RWPE2 (cell line): Measurements from ENCODE around the gene REXO1.

Experiments used
- ATAC-seq: fragments of 200-7000 bp; cut with Tn5 transposase; 3 replicates; pipeline ENCODE4 v1.9.1; 2021; ENCODE audit warnings: low read depth
- DNase-seq: peaks from one replicate; pipeline ENCODE4 v3.0.0-alpha.2; 2020; ENCODE audit warnings: low spot score
- H3K27ac ChIP-seq: fragments of 450-650 bp; 2 replicates; pipeline ENCODE4 v1.5.1; 2017; ENCODE audit warnings: mild to moderate bottlenecking; ENCODE audit not compliant: poor library complexity, severe bottlenecking
- H3K27me3 ChIP-seq: fragments of 250-450 bp; sonication (Bioruptor Pico); 2 replicates; pipeline ENCODE4 v1.5.1; 2021; ENCODE audit warnings: mild to moderate bottlenecking, moderate library complexity; ENCODE audit not compliant: insufficient read depth, poor library complexity, severe bottlenecking
- H3K36me3 ChIP-seq: fragments of 250-450 bp; sonication (Bioruptor Pico); 2 replicates; pipeline ENCODE4 v1.5.1; 2020; ENCODE audit warnings: low read depth, mild to moderate bottlenecking, moderate library complexity
- H3K4me1 ChIP-seq: fragments of 250-450 bp; sonication (Bioruptor Pico); 2 replicates; pipeline ENCODE4 v1.5.1; 2021; ENCODE audit warnings: mild to moderate bottlenecking, moderate library complexity; ENCODE audit not compliant: insufficient read depth, poor library complexity, severe bottlenecking
- H3K4me3 ChIP-seq: fragments of 250-450 bp; sonication (Bioruptor Pico); 2 replicates; pipeline ENCODE4 v1.5.1; 2021; ENCODE audit warnings: mild to moderate bottlenecking, moderate library complexity; ENCODE audit not compliant: severe bottlenecking
- H3K9me3 ChIP-seq: fragments of 250-450 bp; sonication (Bioruptor Pico); 2 replicates; pipeline ENCODE4 v1.5.1; 2021; ENCODE audit warnings: mild to moderate bottlenecking, moderate library complexity; ENCODE audit not compliant: severe bottlenecking
- TF ChIP-seq, protein P1 (sequence below): fragments of 450-650 bp; IDR thresholded peaks from one replicate; pipeline ENCODE4 v1.5.1; 2017; ENCODE audit warnings: mild to moderate bottlenecking, moderate library complexity; ENCODE audit not compliant: poor library complexity, severe bottlenecking

The REXO1 gene

DNA sequence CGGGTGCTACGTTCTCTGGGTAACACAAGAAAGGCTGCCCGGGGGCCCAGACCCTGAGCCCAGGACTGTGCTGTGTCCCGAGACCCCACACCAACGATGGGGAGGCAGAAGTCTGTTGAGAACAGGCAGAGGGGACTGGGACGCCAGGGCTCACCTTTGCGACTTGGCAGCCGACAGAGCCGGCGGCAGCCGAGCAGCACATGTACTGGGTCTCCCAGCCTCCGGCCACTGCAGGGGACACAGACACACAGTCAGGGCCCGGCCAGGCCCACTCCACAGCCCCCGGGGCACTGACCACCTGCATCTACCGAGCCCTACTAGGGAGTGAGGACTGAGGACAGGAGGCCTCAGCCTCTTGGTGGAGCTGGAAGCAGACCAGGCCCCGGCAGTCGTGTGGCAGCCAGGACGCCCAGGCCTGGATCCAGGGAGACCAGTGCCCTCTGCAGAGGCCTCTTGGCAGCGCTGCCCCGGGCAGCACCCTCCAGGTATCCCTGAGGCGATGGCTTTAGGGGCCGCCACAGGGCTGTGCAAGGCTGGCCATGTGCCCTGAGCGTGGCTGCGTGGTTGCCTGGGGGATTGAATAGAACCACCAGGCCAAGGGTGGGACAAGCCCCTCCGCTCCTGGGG, 30.6 kb downstream of the REXO1 start:
- H3K27ac ChIP-seq: no peak overlapping the region
- H3K9me3 ChIP-seq: no peaks in the 10 kb centered on the region
- TF ChIP-seq, protein P1, sequence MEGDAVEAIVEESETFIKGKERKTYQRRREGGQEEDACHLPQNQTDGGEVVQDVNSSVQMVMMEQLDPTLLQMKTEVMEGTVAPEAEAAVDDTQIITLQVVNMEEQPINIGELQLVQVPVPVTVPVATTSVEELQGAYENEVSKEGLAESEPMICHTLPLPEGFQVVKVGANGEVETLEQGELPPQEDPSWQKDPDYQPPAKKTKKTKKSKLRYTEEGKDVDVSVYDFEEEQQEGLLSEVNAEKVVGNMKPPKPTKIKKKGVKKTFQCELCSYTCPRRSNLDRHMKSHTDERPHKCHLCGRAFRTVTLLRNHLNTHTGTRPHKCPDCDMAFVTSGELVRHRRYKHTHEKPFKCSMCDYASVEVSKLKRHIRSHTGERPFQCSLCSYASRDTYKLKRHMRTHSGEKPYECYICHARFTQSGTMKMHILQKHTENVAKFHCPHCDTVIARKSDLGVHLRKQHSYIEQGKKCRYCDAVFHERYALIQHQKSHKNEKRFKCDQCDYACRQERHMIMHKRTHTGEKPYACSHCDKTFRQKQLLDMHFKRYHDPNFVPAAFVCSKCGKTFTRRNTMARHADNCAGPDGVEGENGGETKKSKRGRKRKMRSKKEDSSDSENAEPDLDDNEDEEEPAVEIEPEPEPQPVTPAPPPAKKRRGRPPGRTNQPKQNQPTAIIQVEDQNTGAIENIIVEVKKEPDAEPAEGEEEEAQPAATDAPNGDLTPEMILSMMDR: no peak
- DNase-seq (no peak), ATAC-seq (no peak)
- H3K4me3 ChIP-seq: no peak overlapping the region
- H3K4me1 ChIP-seq: no peaks in the 10 kb centered on the region
- peaks cover 22% of the 10 kb centered on the region for H3K36me3 ChIP-seq
- no peaks in the 10 kb centered on the region for H3K27me3 ChIP-seq

DNA sequence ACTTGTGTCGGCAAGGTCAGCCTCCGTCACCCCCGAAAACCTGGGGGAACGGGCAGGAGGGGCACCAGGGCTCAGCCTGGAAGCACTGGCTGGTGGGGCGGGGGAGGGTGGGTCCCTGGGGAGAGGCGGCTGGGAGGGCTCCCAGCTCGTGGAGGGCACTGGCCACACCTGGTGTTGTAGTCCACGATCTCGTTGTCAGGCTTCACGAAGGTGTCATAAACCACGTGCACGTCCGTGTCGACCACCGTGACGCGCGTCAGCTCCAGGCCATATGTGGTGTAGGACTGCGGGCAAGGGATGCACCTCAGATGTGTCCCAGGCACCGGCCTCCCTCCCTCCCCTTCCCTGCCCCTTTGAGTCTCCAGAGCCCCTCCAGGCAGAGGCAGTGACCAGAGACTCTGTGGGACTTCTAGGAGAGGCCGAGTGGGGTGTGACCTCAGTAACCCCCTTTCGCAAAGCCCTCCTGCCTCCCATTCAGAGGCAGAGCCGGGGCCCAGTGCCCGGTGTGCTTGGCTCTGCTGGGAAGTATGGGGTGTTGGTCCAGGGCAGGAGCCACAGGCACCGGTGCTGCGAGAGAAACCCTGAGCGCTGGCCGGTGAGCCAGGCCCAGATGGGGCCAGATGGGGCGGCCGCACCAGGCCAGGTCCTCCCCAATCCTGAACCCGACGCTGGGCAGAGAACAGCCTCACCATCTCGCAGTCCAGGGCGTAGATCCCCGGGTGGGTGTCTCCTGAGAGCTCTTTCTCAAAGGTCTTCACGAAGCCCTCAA, 31.6 kb downstream of the REXO1 start:
- Histone ChIP-seq H3K9me3 (no peaks in the 10 kb centered on the region), H3K4me3 (no peak overlapping the region), H3K36me3 (peaks cover 20% of the 10 kb centered on the region), H3K4me1 (peaks cover 1% of the 10 kb centered on the region), H3K27me3 (no peaks in the 10 kb centered on the region), H3K27ac (no peak overlapping the region)
- TF ChIP-seq, protein P1: no peak
- ATAC-seq: no peak
- DNase-seq: no peak

DNA sequence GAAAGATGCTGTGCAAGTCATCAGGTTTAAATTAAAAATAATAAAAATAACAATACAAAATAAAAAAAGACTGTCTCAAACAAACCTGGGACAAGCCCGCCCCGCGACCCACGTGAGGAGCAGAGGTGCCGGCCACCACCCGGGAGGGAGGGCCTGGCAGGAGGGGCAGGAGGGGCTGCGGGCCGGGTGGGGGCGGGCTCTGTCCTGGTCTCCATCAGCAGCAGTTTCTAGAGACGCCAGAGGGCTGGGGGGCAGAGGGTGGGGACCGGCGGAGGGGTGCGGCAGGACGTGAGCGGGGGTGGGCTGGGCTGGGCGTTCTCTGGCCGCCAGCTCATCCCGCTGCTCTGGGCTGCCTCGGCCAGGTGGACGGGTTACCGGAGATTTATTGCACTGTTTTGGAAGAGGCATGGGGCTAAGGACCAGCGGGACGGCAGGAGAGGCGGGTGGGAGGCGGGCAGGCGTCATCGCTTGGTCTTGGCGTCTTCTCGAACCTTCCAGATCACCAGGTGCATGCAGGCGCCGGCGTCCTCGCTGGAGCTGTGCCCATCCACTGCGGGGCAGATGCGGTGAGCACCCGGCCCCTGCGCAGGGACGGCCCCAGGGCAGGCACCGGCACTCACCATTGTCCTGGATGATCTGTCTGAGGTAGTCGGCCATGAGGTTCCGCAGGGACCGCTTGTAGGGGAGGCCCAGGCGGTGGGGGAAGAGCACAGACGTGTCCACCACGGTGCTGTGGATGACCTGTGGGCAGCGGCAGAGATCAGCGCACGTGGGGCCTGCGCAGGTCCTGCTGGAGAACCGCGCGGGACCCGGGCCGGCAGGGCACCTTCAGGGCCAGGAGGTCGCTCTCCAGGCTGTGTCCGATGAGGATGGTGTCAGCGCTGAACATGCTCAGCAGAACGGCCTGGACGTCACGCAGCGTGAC, 32.4 kb downstream of the REXO1 start:
- Histone ChIP-seq H3K4me1 (peaks cover 5% of the 10 kb centered on the region), H3K27ac (no peak overlapping the region), H3K27me3 (no peaks in the 10 kb centered on the region), H3K4me3 (no peak overlapping the region), H3K9me3 (no peaks in the 10 kb centered on the region), H3K36me3 (peaks cover 20% of the 10 kb centered on the region)
- DNase-seq: no peak
- TF ChIP-seq, protein P1: no peak
- no peak for ATAC-seq

DNA sequence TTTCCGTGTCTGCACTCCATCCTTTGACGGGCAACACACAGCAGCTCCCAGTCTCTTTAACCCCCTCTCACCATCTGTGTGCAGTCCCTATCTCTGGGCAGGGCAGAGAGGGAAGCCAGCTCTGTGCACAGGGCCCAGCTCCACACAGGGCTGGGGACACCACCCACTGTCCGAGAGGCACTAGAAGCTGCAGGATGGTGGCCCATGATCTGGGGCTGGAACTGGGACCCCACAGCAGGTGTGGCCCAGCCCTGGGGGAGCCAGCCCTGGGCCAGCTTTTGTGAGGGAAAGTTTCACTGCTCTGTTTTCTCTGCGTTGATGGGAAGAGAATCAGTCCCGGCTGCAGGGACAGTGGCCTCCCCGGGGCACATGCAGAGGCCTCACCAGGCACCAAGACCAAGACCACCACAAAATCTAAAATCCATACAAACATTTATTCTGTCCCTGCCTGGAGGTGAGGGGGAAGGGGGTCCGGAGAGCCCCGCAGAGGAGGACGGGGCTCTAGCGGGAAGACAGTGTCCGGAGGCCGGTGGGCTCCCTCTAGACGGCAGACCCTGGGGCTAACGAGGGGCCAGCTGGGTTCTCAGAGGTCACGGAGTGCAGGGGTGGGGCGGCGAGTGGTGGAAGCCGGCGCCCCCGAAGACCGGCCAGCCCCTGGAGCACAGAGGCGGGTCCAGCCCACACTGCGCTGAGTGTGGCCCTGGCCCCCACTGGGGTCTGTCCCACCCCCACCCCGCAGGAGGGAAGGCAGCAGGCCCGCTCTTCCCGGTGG, 33.3 kb downstream of the REXO1 start:
- Histone ChIP-seq H3K4me1 (peaks cover 5% of the 10 kb centered on the region), H3K9me3 (no peaks in the 10 kb centered on the region), H3K27me3 (no peaks in the 10 kb centered on the region), H3K4me3 (no peak overlapping the region), H3K27ac (no peak overlapping the region), H3K36me3 (peaks cover 12% of the 10 kb centered on the region)
- TF ChIP-seq, protein P1: no peak
- DNase-seq (no peak), ATAC-seq (no peak)
